Activated naive CD8-positive, alpha-beta T cell treated with anti-CD3 and anti-CD28 coated beads, Interleukin-2, amount 50 U/mL, for 16 hours (primary cell): ENCODE data around the gene HDHD5.
"Not testable (repeated sequence)": the region's sequence is repeated elsewhere in the genome, so short reads cannot be mapped to it uniquely, and the experiment has no call there.

Experiments
- DNase-seq: peaks from one replicate; pipeline ENCODE4 v3.0.0-alpha.2; 2020; ENCODE audit warnings: low read depth, low spot score

The HDHD5 gene

GRCh38 chr22:17155941-17156340, 3.1 kb downstream of the HDHD5 start:
- DNase-seq = no peak

GRCh38 chr22:17152971-17153370, 6.1 kb downstream of the HDHD5 start:
- no peak for DNase-seq

- no peak for DNase-seq
Measured at GRCh38 chr22:17152340-17152739, 6.7 kb downstream of the HDHD5 start.

GRCh38 chr22:17149076-17149815, 9.8 kb downstream of the HDHD5 start:
- no peak for DNase-seq

- DNase-seq = not testable (repeated sequence)
Measured at GRCh38 chr22:17147458-17147857, 11.6 kb downstream of the HDHD5 start.

- DNase-seq = no peak
Measured at GRCh38 chr22:17145021-17145680, 13.9 kb downstream of the HDHD5 start.

GRCh38 chr22:17143826-17144225, 15.3 kb downstream of the HDHD5 start:
- DNase-seq = no peak

GRCh38 chr22:17143101-17143500, 16.0 kb downstream of the HDHD5 start:
- DNase-seq = no peak

- no peak for DNase-seq
Measured at GRCh38 chr22:17140826-17141766, 18.0 kb downstream of the HDHD5 start.

GRCh38 chr22:17140022-17140421, 19.1 kb downstream of the HDHD5 start:
- DNase-seq = no peak

GRCh38 chr22:17138513-17138912, 20.6 kb downstream of the HDHD5 start:
- DNase-seq = no peak

GRCh38 chr22:17137861-17138425, 21.1 kb downstream of the HDHD5 start:
- no peak for DNase-seq

- no peak for DNase-seq
Measured at GRCh38 chr22:17137170-17137569, 21.9 kb downstream of the HDHD5 start.

- DNase-seq = no peak
Measured at GRCh38 chr22:17135153-17135760, 23.8 kb downstream of the HDHD5 start.

- DNase-seq = no peak
Measured at GRCh38 chr22:17133137-17133536, 25.9 kb downstream of the HDHD5 start.

GRCh38 chr22:17132112-17132511, 27.0 kb downstream of the HDHD5 start:
- DNase-seq = no peak

GRCh38 chr22:17131686-17132085, 27.4 kb downstream of the HDHD5 start:
- DNase-seq = no peak

- DNase-seq = no peak
Measured at GRCh38 chr22:17130199-17130598, 28.9 kb downstream of the HDHD5 start.

- DNase-seq = no peak
Measured at GRCh38 chr22:17121233-17122195, 37.6 kb downstream of the HDHD5 start, which contains the start of gene TMEM121B. Gene TMEM121B, minus strand, starts transcription at chr22:17121360. Its CDS starts 233 bp downstream, at chr22:17121127.

- no peak for DNase-seq
Measured at GRCh38 chr22:17120711-17121232, 38.3 kb downstream of the HDHD5 start.
